ENCODE data around the gene FURIN.
"Not testable (repeated sequence)": the region's sequence is repeated elsewhere in the genome, so short reads cannot be mapped to it uniquely, and the experiment has no call there.

FURIN gene

GRCh38 chr15:90893175-90894090 lies 25.0 kb downstream of the FURIN start:
- DNase-seq (ENCODE audit: extremely low spot score), result no peak
- POLR2A ChIA-PET, result interaction anchor here (0.8 to 1.9 kb wide), 3 partner anchors 9 to 41 kb away, joined by 3 to 12 read pairs (median 3); partner anchors contain the start of genes MAN2A2 and UNC45A
- CTCF ChIA-PET, result interaction anchor here (0.6 to 1.4 kb wide), 2 partner anchors 38 to 710 kb away, joined by 3 to 7 read pairs; no protein-coding TSS in a partner anchor
- TF ChIP-seq L3MBTL2 (conservative IDR thresholded peaks at IDR 0.05), result no peak
- no peak for TF ChIP-seq ELF4 (IDR thresholded peaks at IDR 0.05)
- TF ChIP-seq FOXM1 (IDR thresholded peaks at IDR 0.05; ENCODE audit: borderline replicate concordance), result no peak
- no peak for TF ChIP-seq CTBP1 (IDR thresholded peaks at IDR 0.05; ENCODE audit: borderline replicate concordance)
- no peak for TF ChIP-seq HDGF (IDR thresholded peaks at IDR 0.05; ENCODE audit: borderline replicate concordance)
- TF ChIP-seq PKNOX1 (IDR thresholded peaks at IDR 0.05), result no peak
- TF ChIP-seq SP1 (IDR thresholded peaks at IDR 0.05), result no peak
- TF ChIP-seq SUZ12 (IDR thresholded peaks at IDR 0.05), result no peak
- TF ChIP-seq FOXK2 (IDR thresholded peaks at IDR 0.05), result no peak
- no peak for TF ChIP-seq ARNT (IDR thresholded peaks at IDR 0.05)
- no peak for TF ChIP-seq BHLHE40 (IDR thresholded peaks at IDR 0.05; ENCODE audit: borderline replicate concordance)
- no peak for TF ChIP-seq LEF1 (IDR thresholded peaks at IDR 0.05; ENCODE audit: borderline replicate concordance)
- TF ChIP-seq NFRKB (IDR thresholded peaks at IDR 0.05), result no peak
- no peak for TF ChIP-seq ZNF384 (IDR thresholded peaks at IDR 0.05)
- no peak for TF ChIP-seq FOXA1 (IDR thresholded peaks at IDR 0.05)
- TF ChIP-seq TARDBP (IDR thresholded peaks at IDR 0.05), result no peak

DNA sequence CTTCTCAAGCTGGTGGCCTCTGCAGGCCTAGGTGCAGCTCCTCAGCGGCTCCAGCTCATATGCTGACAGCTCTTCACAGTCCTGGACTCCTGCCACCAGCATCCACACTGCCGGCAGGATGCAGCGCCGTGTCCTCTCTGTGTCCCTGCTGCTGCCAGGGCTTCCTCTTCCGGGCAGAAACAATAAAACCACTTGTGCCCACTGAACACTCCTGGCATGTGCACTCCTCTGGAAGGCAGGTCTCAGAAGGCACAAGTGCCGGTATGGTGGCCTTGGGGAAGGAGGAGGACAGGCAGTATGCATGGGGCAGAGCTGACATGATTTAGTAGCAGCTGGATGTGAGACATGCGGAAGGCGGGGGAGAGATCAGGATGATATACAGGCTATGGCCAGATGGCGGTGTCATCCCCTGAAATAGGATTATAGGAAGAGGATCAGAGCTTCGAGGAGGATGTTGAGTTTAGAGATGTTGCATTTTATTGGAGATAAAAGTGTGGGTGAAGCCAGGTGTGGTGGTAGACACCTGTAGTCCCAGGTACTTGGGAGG lies 27.3 kb downstream of the FURIN start:
- DNase-seq (ENCODE audit: extremely low spot score), result peak; percentile 37
- ChIA-PET CTCF (interaction anchor here (1.0 to 3.6 kb wide), 3 partner anchors 9 to 36 kb away, joined by 4 to 15 read pairs (median 15); partner anchors contain the start of gene HDDC3), POLR2A (interaction anchor here (0.6 to 1.5 kb wide), 5 partner anchors 9 to 54 kb away, joined by 3 to 6 read pairs (median 3); no protein-coding TSS in a partner anchor)
- TF ChIP-seq L3MBTL2 (conservative IDR thresholded peaks at IDR 0.05), result no peak
- peak; percentile 82 for TF ChIP-seq PKNOX1 (IDR thresholded peaks at IDR 0.05)

DNA sequence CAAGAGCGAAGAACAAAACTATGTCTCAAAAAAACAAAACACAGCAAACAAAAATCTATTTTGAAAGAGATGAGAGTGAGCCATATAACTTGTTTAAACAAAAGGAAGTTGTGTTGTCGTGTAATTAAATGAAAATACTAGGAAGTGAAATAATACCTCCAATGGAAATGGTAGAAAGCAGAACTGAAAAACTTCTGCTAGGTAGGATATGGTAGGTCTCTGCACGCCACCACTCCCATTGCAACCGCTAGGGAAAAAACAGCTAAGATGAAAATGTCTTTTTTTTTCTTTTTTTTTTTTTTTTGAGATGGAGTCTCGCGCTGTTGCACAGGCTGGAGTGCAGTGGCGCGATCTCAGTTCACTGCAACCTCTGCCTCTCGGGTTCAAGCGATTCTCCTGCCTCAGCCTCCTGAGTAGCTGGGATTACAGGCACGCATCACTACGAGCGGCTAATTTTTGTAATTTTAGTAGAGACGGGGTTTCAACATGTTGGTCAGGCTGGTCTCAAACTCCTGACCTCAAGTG lies 28.8 kb downstream of the FURIN start:
- not testable (repeated sequence) for DNase-seq (ENCODE audit: extremely low spot score)
- ChIA-PET POLR2A (interaction anchor here (1.2 to 2.0 kb wide), 3 partner anchors 26 to 38 kb away, joined by 3 to 6 read pairs (median 5); partner anchors contain the start of gene UNC45A), CTCF (interaction anchor here (0.7 to 3.6 kb wide), 3 partner anchors 35 to 721 kb away, joined by 4 to 15 read pairs (median 6); partner anchors contain the start of genes HDDC3 and UNC45A)

GRCh38 chr15:90901175-90902039 lies 33.0 kb downstream of the FURIN start:
- ChIA-PET POLR2A (interaction anchor here (1.2 to 7.5 kb wide), 4 partner anchors 8 to 184 kb away, joined by 3 to 142 read pairs (median 8); partner anchors contain the start of genes BLM, HDDC3 and UNC45A), CTCF (interaction anchor here (0.7 to 5.5 kb wide), 6 partner anchors 12 to 83 kb away, joined by 3 to 57 read pairs (median 4); partner anchors contain the start of genes HDDC3 and UNC45A)
- DNase-seq (ENCODE audit: extremely low spot score), result peak; percentile 54
- TF ChIP-seq PKNOX1 (IDR thresholded peaks at IDR 0.05) (no peak), HDGF (IDR thresholded peaks at IDR 0.05; ENCODE audit: borderline replicate concordance) (no peak), FOXK2 (IDR thresholded peaks at IDR 0.05) (no peak)

DNA sequence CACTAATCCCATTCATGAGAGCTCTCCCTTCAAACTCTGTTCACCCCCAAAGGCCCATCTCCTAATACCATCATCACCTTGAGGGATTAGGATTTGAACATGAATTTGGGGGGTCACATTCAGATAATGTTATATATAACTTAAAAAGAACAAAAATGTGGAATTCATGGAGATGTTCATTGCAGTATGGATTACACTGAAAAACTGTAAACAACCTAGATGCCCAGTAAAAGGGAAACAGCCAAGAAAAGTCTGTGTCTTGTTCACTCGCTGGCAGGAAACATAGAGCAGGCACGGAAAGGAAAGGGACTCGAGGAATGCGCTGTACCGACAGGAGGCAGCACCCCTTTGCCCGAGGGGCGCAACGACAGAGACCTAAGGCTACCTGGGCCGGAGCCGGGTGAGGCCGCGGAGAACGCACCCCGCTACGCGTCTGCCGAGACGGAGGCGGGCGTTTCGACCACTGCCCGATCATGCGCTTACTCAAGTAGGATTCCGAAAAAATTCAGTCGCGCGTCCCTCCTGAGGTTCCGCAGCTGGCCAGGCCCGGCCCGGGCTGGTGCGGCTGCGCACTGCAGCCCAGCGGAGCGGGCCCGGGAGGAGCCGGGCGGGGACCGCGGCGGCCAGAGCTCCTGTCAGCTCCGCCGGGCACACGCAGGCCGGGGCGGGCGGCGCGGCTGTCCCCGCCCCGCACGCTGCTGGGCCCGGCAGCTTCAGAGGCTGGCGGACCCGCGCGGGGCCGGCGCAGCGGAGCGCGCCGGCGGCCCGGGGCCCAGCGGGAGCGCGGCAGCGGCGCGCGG lies 33.9 kb downstream of the FURIN start:
- ChIA-PET CTCF (interaction anchor here (0.6 to 5.5 kb wide), 8 partner anchors 13 to 493 kb away, joined by 3 to 57 read pairs (median 4); partner anchors contain the start of genes HDDC3 and UNC45A), POLR2A (interaction anchor here (1.0 to 7.5 kb wide), 9 partner anchors 9 to 185 kb away, joined by 3 to 142 read pairs (median 10); partner anchors contain the start of genes BLM, HDDC3, RCCD1 and UNC45A)
- peak; percentile 96 for DNase-seq (ENCODE audit: extremely low spot score)
- TF ChIP-seq L3MBTL2 (conservative IDR thresholded peaks at IDR 0.05) (peak; percentile 62; the same call in 1 of the 2 replicates), FOXK2 (IDR thresholded peaks at IDR 0.05) (no peak), SP1 (IDR thresholded peaks at IDR 0.05) (no peak)
